Bronchial epithelial cell (primary cell): Measurements from ENCODE around the gene CA14. TPM values are rescaled to one million over a fixed set of nuclear protein-coding genes. Genes with fewer than 3 reads are reported as not detected.
"Not testable (repeated sequence)": the region's sequence is repeated elsewhere in the genome, so short reads cannot be mapped to it uniquely, and the experiment has no call there.

Experiments
- DNase-seq: peaks from one replicate; pipeline ENCODE4 v3.0.0-alpha.2; 2010; ENCODE audit warnings: low read depth
- FAIRE-seq: peaks from 2 replicates; lab custom pipeline; 2011; peaks lifted over from hg19 to GRCh38; lab: Jason Lieb, UNC
- H3K27me3 ChIP-seq: 2 replicates; pipeline ENCODE4 v1.5.1; 2011; ENCODE audit warnings: low read length; ENCODE audit not compliant: control insufficient read depth, insufficient read depth
- H3K36me3 ChIP-seq: 2 replicates; pipeline ENCODE4 v1.5.1; 2011; ENCODE audit warnings: low read length; ENCODE audit not compliant: control insufficient read depth, insufficient read depth
- H3K4me3 ChIP-seq: 2 replicates; pipeline ENCODE4 v1.5.1; 2011; ENCODE audit warnings: mild to moderate bottlenecking, low read depth, low read length, control low read depth
- total RNA-seq: library from RNA; depleted of rRNA; stranded (reverse); fragments of >200 nt; gene quantifications from 2 replicates; pipeline ENCODE4 v1.2.1, GENCODE V29; 2014
- TF ChIP-seq, protein P1 (sequence below): IDR thresholded peaks from 2 replicates; pipeline ENCODE4 v1.5.1; 2011; ENCODE audit warnings: mild to moderate bottlenecking, moderate library complexity, low read length, control low read depth, inconsistent platforms; ENCODE audit not compliant: insufficient read depth, severe bottlenecking

Gene CA14
- total RNA-seq, 1 donor from 2014 or later: not detected

DNA sequence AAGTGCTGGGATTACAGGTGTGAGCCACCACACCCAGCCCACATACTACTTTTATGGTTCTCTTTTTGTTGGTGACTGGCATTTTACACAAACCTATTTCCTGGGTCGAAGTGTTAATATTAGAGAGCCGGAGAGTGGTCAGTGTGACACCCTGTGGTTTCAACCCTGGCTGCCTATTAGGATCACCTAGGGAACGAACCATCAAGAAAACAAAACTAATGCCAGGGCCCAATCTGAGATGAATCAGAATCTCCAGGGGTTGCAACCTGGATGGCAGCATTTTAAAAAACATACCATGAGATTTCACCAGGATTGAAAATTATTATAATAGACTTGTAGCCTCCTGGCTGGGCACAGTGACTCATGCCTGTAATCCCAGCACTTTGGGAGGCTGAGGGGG is 42.1 kb downstream of the CA14 start:
- FAIRE-seq: no peak
- Histone ChIP-seq H3K36me3 (peaks cover 11% of the 10 kb centered on the region), H3K4me3 (no peak overlapping the region), H3K27me3 (no peaks in the 10 kb centered on the region)
- no peak for DNase-seq
- TF ChIP-seq, protein P1, sequence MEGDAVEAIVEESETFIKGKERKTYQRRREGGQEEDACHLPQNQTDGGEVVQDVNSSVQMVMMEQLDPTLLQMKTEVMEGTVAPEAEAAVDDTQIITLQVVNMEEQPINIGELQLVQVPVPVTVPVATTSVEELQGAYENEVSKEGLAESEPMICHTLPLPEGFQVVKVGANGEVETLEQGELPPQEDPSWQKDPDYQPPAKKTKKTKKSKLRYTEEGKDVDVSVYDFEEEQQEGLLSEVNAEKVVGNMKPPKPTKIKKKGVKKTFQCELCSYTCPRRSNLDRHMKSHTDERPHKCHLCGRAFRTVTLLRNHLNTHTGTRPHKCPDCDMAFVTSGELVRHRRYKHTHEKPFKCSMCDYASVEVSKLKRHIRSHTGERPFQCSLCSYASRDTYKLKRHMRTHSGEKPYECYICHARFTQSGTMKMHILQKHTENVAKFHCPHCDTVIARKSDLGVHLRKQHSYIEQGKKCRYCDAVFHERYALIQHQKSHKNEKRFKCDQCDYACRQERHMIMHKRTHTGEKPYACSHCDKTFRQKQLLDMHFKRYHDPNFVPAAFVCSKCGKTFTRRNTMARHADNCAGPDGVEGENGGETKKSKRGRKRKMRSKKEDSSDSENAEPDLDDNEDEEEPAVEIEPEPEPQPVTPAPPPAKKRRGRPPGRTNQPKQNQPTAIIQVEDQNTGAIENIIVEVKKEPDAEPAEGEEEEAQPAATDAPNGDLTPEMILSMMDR: no peak

DNA sequence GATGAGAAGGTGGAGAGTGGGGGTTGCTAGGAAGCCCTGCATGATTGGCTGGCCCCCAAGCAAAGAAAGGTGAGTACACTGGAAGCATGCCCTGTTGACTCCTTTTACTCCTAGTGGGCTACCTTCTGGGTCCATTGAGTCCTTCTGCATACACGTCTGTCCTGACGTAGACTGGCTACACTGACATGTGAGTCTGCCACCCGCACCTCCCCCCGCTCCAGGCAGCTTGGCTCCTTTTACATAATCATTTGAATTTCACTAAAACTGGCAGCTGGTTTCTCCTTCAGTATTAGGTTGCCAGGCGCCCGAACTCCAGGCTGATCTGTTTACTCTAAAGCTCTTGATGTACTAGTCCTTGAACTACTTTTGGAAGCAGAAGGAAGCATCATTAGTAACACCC is 44.8 kb downstream of the CA14 start:
- peaks cover 9% of the 10 kb centered on the region for H3K36me3 ChIP-seq
- H3K27me3 ChIP-seq: no peaks in the 10 kb centered on the region
- no peak for FAIRE-seq
- no peak overlapping the region for H3K4me3 ChIP-seq
- DNase-seq: no peak
- TF ChIP-seq, protein P1: no peak

DNA sequence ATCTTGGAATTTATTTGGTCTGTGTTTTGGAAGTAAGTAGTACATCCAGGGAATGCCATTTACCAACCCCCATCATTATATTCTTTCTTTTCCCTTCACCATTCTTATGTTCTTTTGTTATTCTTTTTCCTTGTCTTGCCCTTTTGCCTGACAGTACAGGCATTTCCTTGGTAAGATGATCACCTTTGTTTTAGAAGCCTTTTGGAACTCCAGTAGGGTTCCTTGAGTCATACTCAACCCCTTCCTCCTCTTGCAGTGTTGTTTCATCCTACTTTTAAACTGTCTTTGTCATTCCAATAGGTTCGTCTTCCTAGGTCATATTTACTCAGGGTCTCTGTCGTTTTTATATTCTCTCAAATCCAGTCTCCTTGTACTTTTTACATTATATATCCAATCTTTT is 45.3 kb downstream of the CA14 start:
- no peak for FAIRE-seq
- Histone ChIP-seq H3K4me3 (no peak overlapping the region), H3K36me3 (peaks cover 12% of the 10 kb centered on the region), H3K27me3 (no peaks in the 10 kb centered on the region)
- TF ChIP-seq, protein P1: no peak
- no peak for DNase-seq

GRCh38 chr1:150308585-150308984 is 51.0 kb downstream of the CA14 start:
- H3K4me3 ChIP-seq, FAIRE-seq, DNase-seq, H3K27me3 ChIP-seq, H3K36me3 ChIP-seq: not testable (repeated sequence)

DNA sequence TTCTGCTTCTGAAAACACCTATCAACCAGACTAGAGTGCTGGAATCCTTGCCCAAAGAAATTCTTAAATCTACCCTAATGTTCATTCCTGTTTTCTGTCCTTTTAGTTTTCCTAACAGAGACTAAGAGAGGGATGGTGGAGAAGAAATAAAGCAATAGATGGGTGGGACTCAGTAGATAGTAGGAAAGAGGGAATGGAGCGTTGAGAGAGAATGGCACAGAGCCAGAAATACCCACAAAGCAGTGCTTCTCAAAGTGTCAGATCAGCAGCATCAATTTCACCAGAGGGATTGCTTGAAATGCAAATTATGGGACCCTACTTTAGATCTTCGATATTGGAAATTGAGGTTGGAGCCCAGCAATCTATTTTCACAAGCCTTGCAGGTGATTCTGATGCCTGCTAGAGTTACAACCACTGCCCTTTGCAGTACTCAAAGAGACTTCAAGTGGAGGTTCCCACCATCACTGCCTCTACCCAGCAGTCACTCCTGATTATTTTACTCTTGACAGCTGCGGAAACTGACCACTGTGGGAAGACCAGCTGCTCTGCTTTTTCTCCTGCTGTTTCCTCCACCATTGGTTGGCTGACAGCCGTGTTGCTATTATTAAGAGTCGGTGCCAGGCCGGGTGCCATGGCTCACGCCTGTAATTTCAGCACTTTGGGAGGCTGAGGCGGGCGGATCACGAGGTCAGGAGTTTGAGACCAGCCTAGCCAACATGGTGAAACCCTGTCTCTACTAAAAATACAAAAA is 52.4 kb downstream of the CA14 start:
- TF ChIP-seq, protein P1: no peak
- no peaks in the 10 kb centered on the region for H3K27me3 ChIP-seq

DNA sequence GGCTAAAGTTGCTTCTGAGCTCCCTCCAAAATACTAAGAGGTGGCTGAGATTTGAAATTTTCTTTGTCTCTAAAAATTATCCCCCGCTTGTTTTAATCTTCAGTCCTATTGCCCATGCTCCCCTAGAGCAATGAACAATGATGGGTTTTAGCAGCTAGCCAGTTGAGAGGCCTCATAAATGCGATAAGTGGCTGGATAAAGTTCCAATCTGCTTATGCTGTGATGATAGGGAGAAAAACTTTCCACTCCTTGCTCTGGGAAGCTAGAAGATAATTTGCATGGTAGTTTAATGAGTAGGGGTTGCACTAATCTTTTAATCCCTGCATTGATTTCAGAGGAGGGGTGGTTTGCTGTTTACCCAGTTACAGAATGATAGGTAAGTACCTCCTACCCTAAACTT is 54.2 kb downstream of the CA14 start:
- peaks cover 6% of the 10 kb centered on the region for H3K36me3 ChIP-seq
- H3K4me3 ChIP-seq: no peak overlapping the region
- FAIRE-seq (no peak), DNase-seq (no peak)
- no peaks in the 10 kb centered on the region for H3K27me3 ChIP-seq
- TF ChIP-seq, protein P1: no peak

More for the DNA sequence above, 52.4 kb downstream of the CA14 start:
- H3K4me3 ChIP-seq: no peak overlapping the region
- no peak for FAIRE-seq
- peaks cover 6% of the 10 kb centered on the region for H3K36me3 ChIP-seq
- no peak for DNase-seq

Other genes starting within 250 kb of the CA14 start
- 15.3 and 19.2 TPM in 2 replicates for gene OTUD7B, start 247.0 kb upstream of the CA14 start, total RNA-seq
- gene VPS45, start 190.0 kb upstream of the CA14 start, total RNA-seq: 21.6 and 29.3 TPM in 2 replicates
- gene PLEKHO1, start 107.9 kb upstream of the CA14 start, total RNA-seq: 4.5 and 6.1 TPM in 2 replicates
- gene ANP32E, start 21.7 kb upstream of the CA14 start, total RNA-seq: 7.9 and 10.6 TPM in 2 replicates
- gene APH1A, start 11.2 kb downstream of the CA14 start, total RNA-seq: 148 and 170 TPM in 2 replicates
- gene C1orf54, start 15.0 kb downstream of the CA14 start, total RNA-seq: 0.53 and 1.3 TPM in 2 replicates
- gene CIART, start 24.8 kb downstream of the CA14 start, total RNA-seq: 2.9 and 6.4 TPM in 2 replicates
- 49.5 and 53.5 TPM in 2 replicates for gene MRPS21, start 36.1 kb downstream of the CA14 start, total RNA-seq
- gene PRPF3, start 63.8 kb downstream of the CA14 start, total RNA-seq: 30.0 and 33.2 TPM in 2 replicates
- 4.5 and 6.4 TPM in 2 replicates for gene RPRD2, start 106.4 kb downstream of the CA14 start, total RNA-seq
- gene TARS2, start 229.6 kb downstream of the CA14 start, total RNA-seq: 14.5 and 18.1 TPM in 2 replicates